ENCODE results near the gene GALNT10.

GALNT10 gene

GRCh38 chr5:154329519-154330040 lies 139.0 kb downstream of the GALNT10 start:
- no peak for DNase-seq

GRCh38 chr5:154330097-154330667 lies 139.6 kb downstream of the GALNT10 start:
- no peak for DNase-seq

GRCh38 chr5:154331232-154331631 lies 140.7 kb downstream of the GALNT10 start:
- no peak for DNase-seq

- no peak for DNase-seq
These were observed 141.4 kb downstream of the GALNT10 start for GRCh38 chr5:154331924-154332323.

GRCh38 chr5:154332451-154332850 lies 141.9 kb downstream of the GALNT10 start:
- no peak for DNase-seq

- DNase-seq: no peak
These were observed 142.5 kb downstream of the GALNT10 start for GRCh38 chr5:154333016-154333415.

- no peak for DNase-seq
These were observed 144.0 kb downstream of the GALNT10 start for GRCh38 chr5:154334406-154335064.

- DNase-seq: no peak
These were observed 144.5 kb downstream of the GALNT10 start for GRCh38 chr5:154335065-154335448.

- DNase-seq: no peak
These were observed 151.1 kb downstream of the GALNT10 start for GRCh38 chr5:154341620-154342019.

GRCh38 chr5:154342211-154342610 lies 151.7 kb downstream of the GALNT10 start:
- DNase-seq: no peak

GRCh38 chr5:154342963-154343362 lies 152.4 kb downstream of the GALNT10 start:
- DNase-seq: no peak

- no peak for DNase-seq
These were observed 153.9 kb downstream of the GALNT10 start for GRCh38 chr5:154344461-154344860.

GRCh38 chr5:154345255-154345952 lies 154.9 kb downstream of the GALNT10 start:
- no peak for DNase-seq

GRCh38 chr5:154346427-154346826 lies 155.9 kb downstream of the GALNT10 start:
- no peak for DNase-seq

- DNase-seq: no peak
These were observed 159.2 kb downstream of the GALNT10 start for GRCh38 chr5:154349626-154350264.

- DNase-seq: no peak
These were observed 160.6 kb downstream of the GALNT10 start for GRCh38 chr5:154351141-154351540.

GRCh38 chr5:154351566-154351965 lies 161.0 kb downstream of the GALNT10 start:
- no peak for DNase-seq

- no peak for DNase-seq
These were observed 162.5 kb downstream of the GALNT10 start for GRCh38 chr5:154352960-154353548.

- no peak for DNase-seq
These were observed 164.6 kb downstream of the GALNT10 start for GRCh38 chr5:154355129-154355611.

- DNase-seq: no peak
These were observed 165.6 kb downstream of the GALNT10 start for GRCh38 chr5:154356020-154356655.

- DNase-seq: no peak
These were observed 166.4 kb downstream of the GALNT10 start for GRCh38 chr5:154356958-154357357.

GRCh38 chr5:154358516-154359220 lies 168.1 kb downstream of the GALNT10 start:
- DNase-seq: no peak

All from stimulated activated CD4-positive, alpha-beta T cell treated with anti-CD3 and anti-CD28 coated beads, Interleukin-2, amount 100 ng/mL, for 48 hours (primary cell).